Panc1 (cell line): Measurements from ENCODE around the gene PLCE1. TPM values are rescaled to one million over a fixed set of nuclear protein-coding genes. Genes with fewer than 3 reads are reported as not detected.

Source experiments
- ATAC-seq: fragments of 200-7000 bp; cut with Tn5 transposase; 2 replicates; pipeline ENCODE4 v1.9.1; 2020; ENCODE audit warnings: mild to moderate bottlenecking, moderate library complexity
- BruUV-seq: library from RNA; stranded (reverse); fragments of 400-500 nt; replicated peaks from 2 replicates; lab custom pipeline; 2021; lab: Mats Ljungman, UMichigan
- CTCF ChIA-PET: fragments of 300-600 bp; sonication (Branson Sonifier 250); formaldehyde crosslinking; loops from one replicate; lab custom pipeline; 2022; ENCODE audit warnings: antibody characterized with exemption; lab: Charles Lee
- POLR2A ChIA-PET: fragments of 300-600 bp; sonication (Branson Sonifier 250); formaldehyde crosslinking; loops from one replicate; lab custom pipeline; 2022; ENCODE audit warnings: antibody characterized with exemption; lab: Charles Lee
- DNase-seq: peaks from one replicate; pipeline ENCODE4 v3.0.0-alpha.2; 2010; ENCODE audit warnings: low read depth, low spot score
- H3K27ac ChIP-seq: 2 replicates; pipeline ENCODE4 v1.5.1; 2011; ENCODE audit warnings: mild to moderate bottlenecking, low read length, inconsistent platforms
- H3K27me3 ChIP-seq: fragments of 200-500 bp; sonication (Bioruptor generic); 2 replicates; pipeline ENCODE4 v1.6.0; 2014; ENCODE audit warnings: low read length, inconsistent platforms; ENCODE audit not compliant: control insufficient read depth, insufficient read depth
- H3K36me3 ChIP-seq: fragments of 200-500 bp; sonication (Bioruptor generic); 2 replicates; pipeline ENCODE4 v1.5.1; 2014; ENCODE audit warnings: inconsistent platforms, mild to moderate bottlenecking, low read length, moderate library complexity; ENCODE audit not compliant: control insufficient read depth, insufficient read depth
- H3K4me1 ChIP-seq: 2 replicates; pipeline ENCODE4 v1.5.1; 2011; ENCODE audit warnings: inconsistent platforms, mild to moderate bottlenecking, low read length, moderate library complexity; ENCODE audit not compliant: control insufficient read depth, insufficient read depth
- H3K4me3 ChIP-seq, 2 experiments: 2 replicates each; pipeline ENCODE4 v1.5.1; 2011 to 2012; ENCODE audit warnings: low read depth in 2 of 2, low read length in 2 of 2, mild to moderate bottlenecking in 2 of 2, inconsistent platforms in 1 of 2, moderate library complexity in 1 of 2
- H3K9me3 ChIP-seq: fragments of 200-500 bp; sonication (Bioruptor generic); 2 replicates; pipeline ENCODE4 v1.5.1; 2014; ENCODE audit warnings: low read depth, mild to moderate bottlenecking, inconsistent platforms, low read length, moderate library complexity; ENCODE audit not compliant: control insufficient read depth, insufficient read depth
- CTCF ChIP-seq: fragments of 450-650 bp; IDR thresholded peaks from 2 replicates; pipeline ENCODE4 v1.5.1; 2017; ENCODE audit warnings: mild to moderate bottlenecking
- POLR2AphosphoS5 ChIP-seq: IDR thresholded peaks from 2 replicates; pipeline ENCODE4 v1.6.1; 2012; ENCODE audit warnings: mild to moderate bottlenecking, low read depth, low read length, moderate library complexity
- REST ChIP-seq, 2 experiments: IDR thresholded peaks; 2 replicates each; pipeline ENCODE4 v1.6.1; 2011 to 2012; ENCODE audit warnings: low read depth in 2 of 2, control low read depth in 1 of 2, low read length in 1 of 2, mild to moderate bottlenecking in 1 of 2, moderate library complexity in 1 of 2; ENCODE audit not compliant: insufficient read depth in 1 of 2
- SIN3A ChIP-seq: IDR thresholded peaks from 2 replicates; pipeline ENCODE4 v1.6.1; 2012; ENCODE audit warnings: low read depth, mild to moderate bottlenecking, low read length, moderate library complexity, borderline replicate concordance; ENCODE audit not compliant: insufficient read depth
- TCF7L2 ChIP-seq: IDR thresholded peaks from 2 replicates; pipeline ENCODE4 v1.6.1; 2011; ENCODE audit warnings: mild to moderate bottlenecking, low read depth, low read length, inconsistent platforms
- in situ Hi-C: cut with HindIII; loops from 2 replicates; pipeline ENCODE4 v1.10.0; 2016; ENCODE audit warnings: low sequenced_read_pairs, low pct_unique_long_range_greater_than_20kb
- intact Hi-C: fragments of 100-400 bp; cut with micrococcal nuclease; formaldehyde crosslinking; loops from one replicate; pipeline ENCODE4 v1.10.0; 2022; ENCODE audit not compliant: unreplicated experiment
- total RNA-seq: library from RNA; stranded (reverse); gene quantifications from one replicate; pipeline ENCODE4 v1.2.1, GENCODE V29; 2021; ENCODE audit not compliant: unreplicated experiment

Gene PLCE1
- total RNA-seq, 1 experiment from 2014 or later = 39.7 TPM

- no peak overlapping the region; a peak in 1 of 4 replicates for H3K4me3 ChIP-seq
- no peak for ATAC-seq
- ChIA-PET POLR2A (no interaction called here), CTCF (interaction anchor here (0.7 kb wide), 1 partner anchor 19 kb away, joined by 3 read pairs; no protein-coding TSS in a partner anchor)
- intact Hi-C loops = loop anchor here (10.0 kb wide), 1 partner anchor 328 kb away; no protein-coding TSS in a partner anchor
- TF ChIP-seq SIN3A (no peak), REST (IDR thresholded peaks at IDR 0.05; ENCODE audit: insufficient read depth in 1 of 2, low read depth in 2 of 2, low read length in 1 of 2) (no peak), POLR2AphosphoS5 (no peak), CTCF (no peak), TCF7L2 (no peak)
- BruUV-seq = no TSS peak
- peak overlapping the region; percentile 92 for H3K27ac ChIP-seq
- no peaks in the 10 kb centered on the region for H3K27me3 ChIP-seq
- no peaks in the 10 kb centered on the region for H3K36me3 ChIP-seq
- in situ Hi-C loops = no loop called here
- no peak for DNase-seq
- peaks cover 85% of the 10 kb centered on the region for H3K4me1 ChIP-seq
- no peaks in the 10 kb centered on the region for H3K9me3 ChIP-seq
Observed at GRCh38 chr10:93996551-93996950, 2.8 kb downstream of the PLCE1 start.

- peak overlapping the region; percentile 92 for H3K27ac ChIP-seq
- no TSS peak for BruUV-seq
- H3K9me3 ChIP-seq = no peaks in the 10 kb centered on the region
- ATAC-seq (no peak), DNase-seq (no peak)
- ChIA-PET CTCF (no interaction called here), POLR2A (interaction anchor here (0.6 kb wide), 4 partner anchors 77 to 1406 kb away, joined by 3 to 12 read pairs (median 8); no protein-coding TSS in a partner anchor)
- peaks cover 84% of the 10 kb centered on the region for H3K4me1 ChIP-seq
- H3K36me3 ChIP-seq = no peaks in the 10 kb centered on the region
- intact Hi-C loops (loop anchor here (10.0 kb wide), 1 partner anchor 327 kb away; no protein-coding TSS in a partner anchor), in situ Hi-C loops (no loop called here)
- TF ChIP-seq TCF7L2 (no peak), SIN3A (no peak)
- H3K4me3 ChIP-seq = no peak overlapping the region
- no peaks in the 10 kb centered on the region for H3K27me3 ChIP-seq
Observed at GRCh38 chr10:93997546-93997945, 3.8 kb downstream of the PLCE1 start.

- Histone ChIP-seq H3K9me3 (no peaks in the 10 kb centered on the region), H3K4me1 (peaks cover 78% of the 10 kb centered on the region), H3K27ac (peak overlapping the region; percentile 92), H3K4me3 (peak overlapping the region; percentile 4 to 36; a peak in 3 of 4 replicates), H3K27me3 (no peaks in the 10 kb centered on the region), H3K36me3 (no peaks in the 10 kb centered on the region)
- ATAC-seq (peak; percentile 86), DNase-seq (no peak)
- POLR2A ChIA-PET = no interaction called here
- TF ChIP-seq POLR2AphosphoS5 (no peak), SIN3A (0 out of 2 replicates have a peak, but pooled peaks have one; percentile 44), CTCF (peak; percentile 40), TCF7L2 (no peak), REST (IDR thresholded peaks at IDR 0.05; ENCODE audit: insufficient read depth in 1 of 2, low read depth in 2 of 2, low read length in 1 of 2) (no peak)
- intact Hi-C loops (loop anchor here (10.0 kb wide), 1 partner anchor 325 kb away; no protein-coding TSS in a partner anchor), in situ Hi-C loops (no loop called here)
- CTCF ChIA-PET = no interaction called here
- no TSS peak for BruUV-seq
Observed at GRCh38 chr10:93999401-93999851, 5.7 kb downstream of the PLCE1 start.
